ENCODE data around the gene SELP.

Gene SELP

DNA sequence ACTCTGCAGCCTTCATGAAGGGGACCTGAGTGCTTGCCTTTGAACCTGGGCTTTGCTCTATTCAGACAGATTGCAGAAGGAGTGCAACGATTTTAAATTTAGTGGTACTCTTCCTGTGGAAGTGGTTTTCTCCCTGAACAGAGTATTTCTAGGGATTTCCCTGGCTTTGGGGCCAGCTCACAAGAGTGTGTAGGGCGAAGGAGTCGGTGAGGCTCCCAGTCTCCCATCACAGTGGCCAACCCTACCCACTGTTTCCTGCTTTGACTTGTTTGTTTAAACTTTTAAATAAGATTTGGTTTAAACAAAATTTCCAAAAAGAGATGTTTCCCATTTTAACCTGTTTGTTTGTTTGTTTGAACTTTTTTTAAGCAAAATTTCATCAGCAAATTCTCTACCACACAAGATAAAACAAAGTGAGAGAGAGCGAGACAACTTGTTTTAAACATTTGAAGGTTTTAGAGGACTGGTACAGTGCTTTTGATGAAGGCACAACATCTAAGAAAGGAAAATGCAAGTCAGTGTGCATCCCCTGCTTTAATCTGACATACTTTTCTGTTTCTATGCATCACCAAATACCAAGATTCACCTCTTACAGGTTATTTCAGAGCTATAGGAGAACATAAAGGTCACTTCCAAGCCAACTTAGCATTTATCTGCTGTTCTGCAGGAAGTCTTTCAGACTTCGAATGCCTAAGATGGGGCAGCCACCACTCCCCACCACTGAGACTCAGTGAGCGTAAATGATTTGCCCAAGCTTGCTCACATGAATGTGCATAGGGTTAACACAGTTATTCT, 6.6 kb downstream of the SELP start:
- no peak for TF ChIP-seq GATA2 (IDR thresholded peaks at IDR 0.05; ENCODE audit: low read depth, low read length)
- no peak for TF ChIP-seq GATA3 (IDR thresholded peaks at IDR 0.05; ENCODE audit: low read depth, low read length)

GRCh38 chr1:169620565-169620964, 9.4 kb downstream of the SELP start:
- TF ChIP-seq GATA2 (IDR thresholded peaks at IDR 0.05; ENCODE audit: low read depth, low read length) = no peak
- no peak for TF ChIP-seq GATA3 (IDR thresholded peaks at IDR 0.05; ENCODE audit: low read depth, low read length)

DNA sequence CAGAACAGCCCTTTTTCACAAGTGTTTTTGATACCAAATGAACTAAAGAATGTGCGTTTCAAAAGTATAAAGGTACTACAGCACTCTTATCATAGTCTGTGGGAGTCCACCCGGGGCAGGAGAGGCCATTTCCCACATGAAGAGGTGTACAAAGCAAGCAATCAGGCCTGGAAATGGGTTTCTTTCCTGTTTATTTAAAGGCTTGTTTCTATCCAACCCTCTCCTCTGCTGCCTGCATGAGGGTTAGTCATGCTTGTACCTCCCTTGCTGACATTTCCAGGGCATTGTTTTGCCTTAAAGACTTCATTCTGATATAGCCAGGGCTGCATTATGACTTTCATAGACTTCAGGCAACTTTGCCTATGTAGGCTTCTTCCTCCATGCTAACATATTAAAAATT, 11.6 kb downstream of the SELP start:
- no peak for TF ChIP-seq GATA2 (IDR thresholded peaks at IDR 0.05; ENCODE audit: low read depth, low read length)
- TF ChIP-seq GATA3 (IDR thresholded peaks at IDR 0.05; ENCODE audit: low read depth, low read length) = no peak

DNA sequence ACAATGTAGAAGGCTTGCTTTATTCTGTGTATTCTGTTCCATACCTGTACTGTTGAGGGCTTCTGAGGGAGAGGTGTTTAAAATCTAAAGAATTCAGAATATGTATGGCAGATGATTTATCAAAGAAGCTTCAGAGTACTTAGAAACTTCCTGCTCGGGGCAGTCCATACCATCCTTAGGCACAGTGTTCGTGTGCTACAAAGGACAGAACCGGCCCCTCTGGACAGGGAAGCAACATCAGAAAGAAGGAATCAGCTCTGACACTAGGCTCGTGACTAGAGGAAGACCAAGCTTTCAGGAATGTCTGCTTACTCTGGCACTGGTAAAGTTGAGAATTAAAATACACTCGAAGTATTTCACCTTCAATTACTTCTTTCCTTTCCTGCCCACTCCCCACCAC, 14.1 kb downstream of the SELP start:
- TF ChIP-seq GATA2 (IDR thresholded peaks at IDR 0.05; ENCODE audit: low read depth, low read length) = no peak
- TF ChIP-seq GATA3 (IDR thresholded peaks at IDR 0.05; ENCODE audit: low read depth, low read length) = no peak

DNA sequence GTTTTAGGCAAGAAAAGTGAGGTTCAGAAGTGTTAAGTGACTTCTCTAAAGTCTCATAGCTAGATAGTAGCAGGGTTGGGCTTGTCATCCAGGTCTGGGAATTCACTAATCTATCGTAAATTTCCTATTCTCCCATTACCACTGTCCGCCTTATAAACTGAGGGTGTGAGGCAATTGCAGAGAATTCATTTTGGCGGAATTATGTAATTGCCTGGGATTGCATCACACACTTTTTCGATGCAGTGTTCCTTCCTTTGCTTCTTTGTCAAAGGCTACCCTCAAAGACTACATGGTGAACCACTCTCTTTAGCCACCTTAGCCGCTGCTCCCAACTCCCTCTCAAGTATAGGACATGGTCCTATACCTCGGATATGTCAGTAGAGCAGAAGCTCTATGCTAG, 19.1 kb downstream of the SELP start:
- no peak for TF ChIP-seq GATA2 (IDR thresholded peaks at IDR 0.05; ENCODE audit: low read depth, low read length)

- TF ChIP-seq GATA2 (IDR thresholded peaks at IDR 0.05; ENCODE audit: low read depth, low read length) (no peak), GATA3 (IDR thresholded peaks at IDR 0.05; ENCODE audit: low read depth, low read length) (no peak)
Measured at GRCh38 chr1:169610108-169610507, 19.8 kb downstream of the SELP start.

DNA sequence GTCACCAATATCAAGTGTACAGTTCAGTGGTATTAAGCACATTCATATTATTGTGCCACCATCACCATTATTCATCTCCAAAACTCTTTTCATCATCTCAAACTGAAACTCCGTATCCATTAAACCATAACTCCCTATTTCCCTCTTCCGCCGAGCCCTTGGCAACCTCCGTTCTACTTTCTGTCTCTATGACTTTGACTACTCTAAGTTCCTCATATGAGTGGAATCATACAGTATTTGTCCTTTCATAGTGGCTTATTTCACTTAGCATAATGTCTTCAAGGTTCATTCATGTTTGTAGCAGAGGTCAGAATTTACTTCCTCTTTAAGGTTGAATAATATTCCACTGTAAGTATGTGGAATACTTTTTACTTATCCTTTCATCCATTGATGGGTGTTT, 21.7 kb downstream of the SELP start:
- no peak for TF ChIP-seq GATA3 (IDR thresholded peaks at IDR 0.05; ENCODE audit: low read depth, low read length)
- TF ChIP-seq GATA2 (IDR thresholded peaks at IDR 0.05; ENCODE audit: low read depth, low read length) = no peak

DNA sequence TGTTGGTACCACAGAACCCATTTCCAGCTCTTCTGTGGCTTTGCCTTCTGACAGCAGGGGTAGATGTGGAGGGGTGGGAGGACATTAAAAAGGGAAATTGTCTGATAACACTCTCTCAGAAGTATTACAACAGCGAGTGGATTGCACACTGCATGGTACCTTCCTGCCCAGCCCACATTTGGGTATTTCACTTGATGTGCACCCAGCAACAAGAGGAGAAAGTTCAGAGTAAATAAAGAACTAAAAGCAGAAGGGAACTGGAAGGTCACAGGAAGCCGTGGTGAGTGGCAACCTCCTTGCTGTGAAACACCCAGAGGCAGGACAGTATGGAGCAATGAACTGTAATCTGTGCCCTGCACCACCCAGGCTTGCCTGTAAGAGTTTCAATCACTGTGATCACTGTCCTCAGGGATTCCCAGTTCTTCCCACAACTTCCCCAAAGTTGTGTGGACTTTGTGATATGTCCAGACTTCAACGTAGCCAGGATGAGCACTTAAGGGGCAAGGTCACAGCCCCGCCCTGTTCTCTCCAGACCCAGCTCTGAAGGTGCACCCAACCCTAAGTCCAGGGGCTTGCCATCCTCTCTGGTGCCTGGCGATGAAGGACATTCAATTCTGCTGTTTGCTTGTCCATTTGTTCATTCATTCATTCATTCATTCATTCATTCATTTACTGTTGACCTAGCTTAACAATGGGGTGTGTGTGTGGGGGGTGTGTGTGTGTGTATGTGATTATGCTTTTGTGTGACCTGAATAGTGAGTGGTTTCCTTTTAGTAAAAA, 25.0 kb downstream of the SELP start:
- TF ChIP-seq GATA2 (IDR thresholded peaks at IDR 0.05; ENCODE audit: low read depth, low read length) (no peak), GATA3 (IDR thresholded peaks at IDR 0.05; ENCODE audit: low read depth, low read length) (no peak)

DNA sequence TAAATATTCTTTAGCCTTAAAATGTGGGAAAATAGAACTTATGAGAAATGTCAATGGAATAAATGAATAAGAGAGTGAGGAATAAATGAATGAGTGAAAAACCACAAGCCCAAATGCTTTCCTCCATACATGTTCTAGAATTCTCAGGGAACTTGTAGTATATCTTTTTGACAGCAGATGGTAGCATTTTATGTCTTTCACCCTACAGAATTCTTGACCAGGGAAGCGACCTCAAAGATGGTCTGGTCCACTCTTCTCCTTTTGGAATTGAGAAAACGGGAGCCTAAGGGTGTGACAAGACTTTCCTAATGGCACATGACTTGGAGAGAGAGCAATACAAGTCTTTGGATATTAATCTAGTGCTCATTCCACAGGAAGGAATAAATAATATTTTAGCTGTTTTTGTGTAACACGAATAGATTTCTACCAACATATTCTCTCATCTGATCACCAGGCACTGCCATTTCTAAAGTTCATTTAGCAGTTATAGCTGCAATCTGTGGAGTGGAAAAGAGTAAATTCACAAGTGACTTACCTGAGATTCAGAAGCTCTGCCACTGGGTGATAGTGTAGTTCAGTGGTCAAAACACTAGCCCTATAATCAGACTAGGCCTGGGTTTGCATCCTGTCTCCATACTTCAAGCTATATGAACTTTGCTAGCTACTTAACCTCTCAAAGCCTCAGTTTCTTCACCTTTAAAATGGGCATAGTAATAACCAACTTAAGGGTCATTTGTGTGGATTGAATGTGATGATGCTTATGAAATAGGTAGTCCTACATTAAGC, 28.6 kb downstream of the SELP start:
- no peak for TF ChIP-seq GATA2 (IDR thresholded peaks at IDR 0.05; ENCODE audit: low read depth, low read length)
- no peak for TF ChIP-seq GATA3 (IDR thresholded peaks at IDR 0.05; ENCODE audit: low read depth, low read length)

- TF ChIP-seq GATA2 (IDR thresholded peaks at IDR 0.05; ENCODE audit: low read depth, low read length) (no peak), GATA3 (IDR thresholded peaks at IDR 0.05; ENCODE audit: low read depth, low read length) (no peak)
Measured at GRCh38 chr1:169595764-169596711, 33.9 kb downstream of the SELP start.

DNA sequence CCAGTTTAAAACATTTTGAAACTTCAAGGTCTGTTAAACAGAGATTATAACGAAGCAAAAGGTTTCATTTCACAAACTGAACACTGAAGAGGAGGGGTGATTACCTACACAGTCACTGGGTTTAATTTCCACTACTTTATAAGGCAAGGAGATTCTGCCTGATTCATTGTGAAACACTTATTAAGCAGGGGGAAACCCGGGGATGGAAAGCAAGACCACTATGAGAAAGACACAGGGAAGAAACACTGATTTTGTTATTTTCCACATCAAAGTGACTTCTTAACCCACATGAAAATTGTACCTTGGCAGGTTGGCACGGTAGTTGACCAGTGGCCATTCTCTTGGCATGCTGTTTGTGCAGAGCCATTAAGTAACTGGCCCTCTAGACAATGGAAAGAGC, 35.5 kb downstream of the SELP start:
- no peak for TF ChIP-seq GATA2 (IDR thresholded peaks at IDR 0.05; ENCODE audit: low read depth, low read length)
- no peak for TF ChIP-seq GATA3 (IDR thresholded peaks at IDR 0.05; ENCODE audit: low read depth, low read length)

DNA sequence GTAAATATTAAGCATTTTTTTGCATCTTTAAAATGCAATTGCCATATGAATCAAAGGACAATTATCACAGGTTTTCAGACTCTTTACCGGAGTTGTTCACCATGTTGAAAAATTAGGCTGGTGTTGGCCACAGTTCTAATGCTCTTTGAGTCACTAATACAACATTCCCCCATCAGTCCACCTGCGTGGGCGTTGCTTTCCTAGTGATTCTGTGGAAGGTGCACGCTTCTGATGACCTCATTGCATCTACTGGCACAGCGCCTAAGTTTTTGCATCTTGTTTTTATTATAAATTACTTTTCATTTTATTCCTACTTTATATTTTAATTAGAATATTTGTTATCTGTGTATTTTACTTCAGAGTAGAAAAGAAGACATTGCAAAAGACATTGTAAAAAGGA, 39.0 kb downstream of the SELP start:
- TF ChIP-seq GATA3 (IDR thresholded peaks at IDR 0.05; ENCODE audit: low read depth, low read length) (no peak), GATA2 (IDR thresholded peaks at IDR 0.05; ENCODE audit: low read depth, low read length) (no peak)

GRCh38 chr1:169588785-169589485, 41.0 kb downstream of the SELP start:
- TF ChIP-seq GATA2 (IDR thresholded peaks at IDR 0.05; ENCODE audit: low read depth, low read length) (no peak), GATA3 (IDR thresholded peaks at IDR 0.05; ENCODE audit: low read depth, low read length) (no peak)

All from SH-SY5Y (cell line).